ENCODE data around the gene LHX6.

DNA sequence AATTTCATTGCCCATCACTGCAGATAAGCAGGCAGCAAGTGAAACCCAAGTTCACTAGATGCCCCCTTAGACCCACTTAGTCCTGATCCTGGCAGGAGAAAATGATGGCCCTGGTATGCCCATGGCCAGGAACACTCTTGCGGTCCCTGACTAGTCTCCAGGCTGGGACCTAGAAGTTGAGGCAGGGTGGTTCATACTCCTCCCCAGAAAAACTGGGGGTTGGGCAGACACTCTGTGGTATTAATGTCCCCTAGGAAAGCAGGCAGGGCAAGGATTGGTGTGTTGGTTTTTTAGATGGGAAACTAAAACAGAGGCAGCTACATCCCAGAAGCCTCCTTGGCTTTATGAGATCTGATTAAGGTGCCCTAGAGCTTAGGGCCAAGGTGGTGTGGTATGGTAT lies 13.1 kb downstream of the LHX6 start:
- TF ChIP-seq CTCF (conservative IDR thresholded peaks at IDR 0.05; ENCODE audit: low read depth, low read length) = no peak
- no peak for TF ChIP-seq EZH2 (IDR thresholded peaks at IDR 0.05; ENCODE audit: low read length, unreplicated experiment)
- TF ChIP-seq EZH2phosphoT487 (IDR thresholded peaks at IDR 0.05; ENCODE audit: borderline replicate concordance, low read length) = no peak
